Measurements from ENCODE around the gene STXBP5. TPM values are rescaled to one million over a fixed set of nuclear protein-coding genes. Genes with fewer than 3 reads are reported as not detected.
"Not testable (repeated sequence)": the region's sequence is repeated elsewhere in the genome, so short reads cannot be mapped to it uniquely, and the experiment has no call there.

The STXBP5 gene
- total RNA-seq, 1 donor from 2014 or later = 28.6 TPM

- H3K27ac Mint-ChIP-seq = no peak overlapping the region
- no peak for DNase-seq
- no peak overlapping the region for H3K4me3 Mint-ChIP-seq
- intact Hi-C loops (cut with micrococcal nuclease) = no loop called here
- no peaks in the 10 kb centered on the region for H3K27me3 Mint-ChIP-seq
- no peaks in the 10 kb centered on the region for H3K9me3 Mint-ChIP-seq
- H3K36me3 Mint-ChIP-seq (ENCODE audit: low read depth) = peaks cover 23% of the 10 kb centered on the region
- no peaks in the 10 kb centered on the region for H3K4me1 Mint-ChIP-seq
These were observed 127.2 kb downstream of the STXBP5 start for GRCh38 chr6:147331401-147331800.

- intact Hi-C loops (cut with micrococcal nuclease) = no loop called here
- no peak for DNase-seq
- Mint-ChIP-seq H3K9me3 (no peaks in the 10 kb centered on the region), H3K4me1 (no peaks in the 10 kb centered on the region), H3K36me3 (ENCODE audit: low read depth) (peaks cover 16% of the 10 kb centered on the region), H3K27ac (no peak overlapping the region), H3K4me3 (no peak overlapping the region), H3K27me3 (no peaks in the 10 kb centered on the region)
These were observed 133.7 kb downstream of the STXBP5 start for GRCh38 chr6:147337921-147338320.

GRCh38 chr6:147341486-147341885 lies 137.3 kb downstream of the STXBP5 start:
- intact Hi-C loops (cut with micrococcal nuclease) = no loop called here
- Mint-ChIP-seq H3K9me3 (no peaks in the 10 kb centered on the region), H3K36me3 (ENCODE audit: low read depth) (peaks cover 23% of the 10 kb centered on the region), H3K4me1 (no peaks in the 10 kb centered on the region), H3K4me3 (no peak overlapping the region), H3K27ac (no peak overlapping the region), H3K27me3 (no peaks in the 10 kb centered on the region)
- no peak for DNase-seq

- no peaks in the 10 kb centered on the region for H3K27me3 Mint-ChIP-seq
- no peak overlapping the region for H3K4me3 Mint-ChIP-seq
- intact Hi-C loops (cut with micrococcal nuclease) = no loop called here
- no peak overlapping the region for H3K27ac Mint-ChIP-seq
- H3K4me1 Mint-ChIP-seq = no peaks in the 10 kb centered on the region
- peaks cover 15% of the 10 kb centered on the region for H3K36me3 Mint-ChIP-seq (ENCODE audit: low read depth)
- H3K9me3 Mint-ChIP-seq = no peaks in the 10 kb centered on the region
- no peak for DNase-seq
These were observed 141.7 kb downstream of the STXBP5 start for GRCh38 chr6:147345902-147346301.

GRCh38 chr6:147347179-147347881 lies 143.1 kb downstream of the STXBP5 start:
- no peak overlapping the region for H3K4me3 Mint-ChIP-seq
- H3K36me3 Mint-ChIP-seq (ENCODE audit: low read depth) = peaks cover 7% of the 10 kb centered on the region
- intact Hi-C loops (cut with micrococcal nuclease) = no loop called here
- no peaks in the 10 kb centered on the region for H3K27me3 Mint-ChIP-seq
- H3K27ac Mint-ChIP-seq = no peak overlapping the region
- no peaks in the 10 kb centered on the region for H3K9me3 Mint-ChIP-seq
- no peak for DNase-seq
- H3K4me1 Mint-ChIP-seq = no peaks in the 10 kb centered on the region

- H3K9me3 Mint-ChIP-seq = no peaks in the 10 kb centered on the region
- no peaks in the 10 kb centered on the region for H3K27me3 Mint-ChIP-seq
- no peak overlapping the region for H3K4me3 Mint-ChIP-seq
- no peaks in the 10 kb centered on the region for H3K4me1 Mint-ChIP-seq
- H3K27ac Mint-ChIP-seq = no peak overlapping the region
- no peak for DNase-seq
- H3K36me3 Mint-ChIP-seq (ENCODE audit: low read depth) = peaks cover 7% of the 10 kb centered on the region
- intact Hi-C loops (cut with micrococcal nuclease) = no loop called here
These were observed 143.8 kb downstream of the STXBP5 start for GRCh38 chr6:147347882-147348575.

- peaks cover 25% of the 10 kb centered on the region for H3K36me3 Mint-ChIP-seq (ENCODE audit: low read depth)
- no peak for DNase-seq
- no peaks in the 10 kb centered on the region for H3K27me3 Mint-ChIP-seq
- intact Hi-C loops (cut with micrococcal nuclease) = no loop called here
- H3K4me1 Mint-ChIP-seq = no peaks in the 10 kb centered on the region
- no peaks in the 10 kb centered on the region for H3K9me3 Mint-ChIP-seq
- H3K4me3 Mint-ChIP-seq = no peak overlapping the region
- no peak overlapping the region for H3K27ac Mint-ChIP-seq
These were observed 157.2 kb downstream of the STXBP5 start for GRCh38 chr6:147361311-147361981.

GRCh38 chr6:147366290-147366689 lies 162.1 kb downstream of the STXBP5 start:
- Mint-ChIP-seq H3K4me3 (no peak overlapping the region), H3K36me3 (ENCODE audit: low read depth) (peaks cover 9% of the 10 kb centered on the region), H3K9me3 (no peaks in the 10 kb centered on the region), H3K27me3 (no peaks in the 10 kb centered on the region), H3K4me1 (no peaks in the 10 kb centered on the region), H3K27ac (no peak overlapping the region)
- no peak for DNase-seq
- intact Hi-C loops (cut with micrococcal nuclease) = no loop called here

GRCh38 chr6:147371325-147371724 lies 167.1 kb downstream of the STXBP5 start:
- Mint-ChIP-seq H3K27me3 (no peaks in the 10 kb centered on the region), H3K9me3 (no peaks in the 10 kb centered on the region), H3K27ac (no peak overlapping the region), H3K36me3 (ENCODE audit: low read depth) (peaks cover 3% of the 10 kb centered on the region), H3K4me3 (no peak overlapping the region), H3K4me1 (no peaks in the 10 kb centered on the region)
- intact Hi-C loops (cut with micrococcal nuclease) = no loop called here
- no peak for DNase-seq

GRCh38 chr6:147372806-147373205 lies 168.6 kb downstream of the STXBP5 start:
- Mint-ChIP-seq H3K9me3 (no peaks in the 10 kb centered on the region), H3K27ac (no peak overlapping the region), H3K4me3 (no peak overlapping the region), H3K4me1 (no peaks in the 10 kb centered on the region), H3K27me3 (no peaks in the 10 kb centered on the region), H3K36me3 (ENCODE audit: low read depth) (peaks cover 6% of the 10 kb centered on the region)
- DNase-seq = no peak
- intact Hi-C loops (cut with micrococcal nuclease) = no loop called here

- H3K36me3 Mint-ChIP-seq (ENCODE audit: low read depth) = peaks cover 29% of the 10 kb centered on the region
- peaks cover 4% of the 10 kb centered on the region for H3K9me3 Mint-ChIP-seq
- no peak overlapping the region for H3K4me3 Mint-ChIP-seq
These were observed 174.6 kb downstream of the STXBP5 start for GRCh38 chr6:147378819-147379218.

GRCh38 chr6:147380841-147381240 lies 176.6 kb downstream of the STXBP5 start:
- intact Hi-C loops (cut with micrococcal nuclease) = loop anchor here (10.0 kb wide), 1 partner anchor 96 kb away; no protein-coding TSS in a partner anchor
- not testable (repeated sequence) for H3K9me3 Mint-ChIP-seq, DNase-seq, H3K27me3 Mint-ChIP-seq, H3K4me1 Mint-ChIP-seq, H3K27ac Mint-ChIP-seq, H3K4me3 Mint-ChIP-seq
- H3K36me3 Mint-ChIP-seq (ENCODE audit: low read depth) = peaks cover 37% of the 10 kb centered on the region

More at GRCh38 chr6:147378819-147379218, 174.6 kb downstream of the STXBP5 start:
- intact Hi-C loops (cut with micrococcal nuclease) = no loop called here
- H3K27ac Mint-ChIP-seq = no peak overlapping the region
- no peak for DNase-seq
- H3K4me1 Mint-ChIP-seq = no peaks in the 10 kb centered on the region
- H3K27me3 Mint-ChIP-seq = no peaks in the 10 kb centered on the region

- Mint-ChIP-seq H3K36me3 (ENCODE audit: low read depth) (peaks cover 37% of the 10 kb centered on the region), H3K9me3 (peaks cover 4% of the 10 kb centered on the region), H3K4me3 (no peak overlapping the region), H3K4me1 (peaks cover 6% of the 10 kb centered on the region), H3K27ac (no peak overlapping the region), H3K27me3 (no peaks in the 10 kb centered on the region)
- intact Hi-C loops (cut with micrococcal nuclease) = loop anchor here (10.0 kb wide), 1 partner anchor 97 kb away; no protein-coding TSS in a partner anchor
- no peak for DNase-seq
These were observed 177.5 kb downstream of the STXBP5 start for GRCh38 chr6:147381712-147382111.

GRCh38 chr6:147382945-147383554 lies 178.8 kb downstream of the STXBP5 start:
- Mint-ChIP-seq H3K4me3 (no peak overlapping the region), H3K9me3 (peaks cover 4% of the 10 kb centered on the region), H3K27ac (no peak overlapping the region), H3K4me1 (peaks cover 6% of the 10 kb centered on the region), H3K36me3 (ENCODE audit: low read depth) (peaks cover 33% of the 10 kb centered on the region), H3K27me3 (no peaks in the 10 kb centered on the region)
- intact Hi-C loops (cut with micrococcal nuclease) = loop anchor here (10.0 kb wide), 1 partner anchor 98 kb away; no protein-coding TSS in a partner anchor
- DNase-seq = no peak
